Astrocyte (in vitro differentiated cells and primary cell): Measurements from ENCODE around the gene TRAPPC2B. TPM values are rescaled to one million over a fixed set of nuclear protein-coding genes. Genes with fewer than 3 reads are reported as not detected.

Experiments used
- DNase-seq: peaks from one replicate; pipeline ENCODE4 v3.0.0-alpha.2; 2010; ENCODE audit warnings: low read depth
- FAIRE-seq: peaks from 2 replicates; lab custom pipeline; 2011; peaks lifted over from hg19 to GRCh38; lab: Jason Lieb, UNC
- H2AFZ ChIP-seq: 2 replicates; pipeline ENCODE4 v1.6.0; 2012; ENCODE audit warnings: low read depth, low read length, inconsistent platforms
- H3K27ac ChIP-seq: 2 replicates; pipeline ENCODE4 v1.5.1; 2011; ENCODE audit warnings: low read depth, low read length, inconsistent platforms
- H3K27me3 ChIP-seq: 2 replicates; pipeline ENCODE4 v1.6.0; 2011; ENCODE audit warnings: low read length, inconsistent platforms; ENCODE audit not compliant: insufficient read depth
- H3K36me3 ChIP-seq: 2 replicates; pipeline ENCODE4 v1.5.1; 2011; ENCODE audit warnings: low read length, inconsistent platforms; ENCODE audit not compliant: insufficient read depth
- H3K4me1 ChIP-seq: 2 replicates; pipeline ENCODE4 v1.5.1; 2011; ENCODE audit warnings: low read length, inconsistent platforms; ENCODE audit not compliant: insufficient read depth
- H3K4me2 ChIP-seq: 2 replicates; pipeline ENCODE4 v1.6.0; 2012; ENCODE audit warnings: low read length, inconsistent platforms
- H3K4me3 ChIP-seq: 2 replicates; pipeline ENCODE4 v1.5.1; 2011; ENCODE audit warnings: low read depth, mild to moderate bottlenecking, low read length, inconsistent platforms; ENCODE audit not compliant: insufficient read depth
- H3K79me2 ChIP-seq: 2 replicates; pipeline ENCODE4 v1.6.0; 2012; ENCODE audit warnings: mild to moderate bottlenecking, low read length, inconsistent platforms; ENCODE audit not compliant: insufficient read depth
- H3K9ac ChIP-seq: 2 replicates; pipeline ENCODE4 v1.6.0; 2012; ENCODE audit warnings: mild to moderate bottlenecking, low read length, inconsistent platforms
- H3K9me3 ChIP-seq: 2 replicates; pipeline ENCODE4 v1.5.1; 2012; ENCODE audit warnings: low read depth, mild to moderate bottlenecking, low read length, inconsistent platforms; ENCODE audit not compliant: insufficient read depth
- H4K20me1 ChIP-seq: 2 replicates; pipeline ENCODE4 v1.6.0; 2012; ENCODE audit warnings: low read length, inconsistent platforms; ENCODE audit not compliant: insufficient read depth
- H3K27ac Mint-ChIP-seq: one replicate; pipeline ENCODE4 v1.8.0; 2021; ENCODE audit warnings: mild to moderate bottlenecking, mixed read lengths; ENCODE audit not compliant: unreplicated experiment
- H3K27me3 Mint-ChIP-seq: one replicate; pipeline ENCODE4 v1.8.0; 2021; ENCODE audit warnings: low read depth, mixed read lengths; ENCODE audit not compliant: unreplicated experiment
- H3K36me3 Mint-ChIP-seq: one replicate; pipeline ENCODE4 v1.8.0; 2021; ENCODE audit warnings: low read depth, mixed read lengths; ENCODE audit not compliant: unreplicated experiment
- H3K4me1 Mint-ChIP-seq: one replicate; pipeline ENCODE4 v1.8.0; 2021; ENCODE audit warnings: low read depth, mixed read lengths; ENCODE audit not compliant: unreplicated experiment
- H3K4me3 Mint-ChIP-seq: one replicate; pipeline ENCODE4 v1.8.0; 2021; ENCODE audit warnings: mild to moderate bottlenecking, moderate library complexity, mixed read lengths; ENCODE audit not compliant: unreplicated experiment
- H3K9me3 Mint-ChIP-seq: one replicate; pipeline ENCODE4 v1.8.0; 2021; ENCODE audit warnings: mild to moderate bottlenecking, mixed read lengths; ENCODE audit not compliant: unreplicated experiment
- EZH2 ChIP-seq: IDR thresholded peaks from 2 replicates; pipeline ENCODE4 v1.6.1; 2012; ENCODE audit warnings: mild to moderate bottlenecking, low read length, inconsistent platforms; ENCODE audit not compliant: insufficient read depth
- total RNA-seq: library from RNA; stranded (reverse); gene quantifications from 2 replicates; pipeline ENCODE4 v1.2.1, GENCODE V29; 2021
- TF ChIP-seq, protein P1 (sequence below): IDR thresholded peaks from 2 replicates; pipeline ENCODE4 v1.5.1; 2011; ENCODE audit warnings: low read depth, mild to moderate bottlenecking, inconsistent platforms, low read length, moderate library complexity; ENCODE audit not compliant: insufficient read depth

Gene TRAPPC2B
- total RNA-seq, 1 donor from 2014 or later, result 9.2 TPM

DNA sequence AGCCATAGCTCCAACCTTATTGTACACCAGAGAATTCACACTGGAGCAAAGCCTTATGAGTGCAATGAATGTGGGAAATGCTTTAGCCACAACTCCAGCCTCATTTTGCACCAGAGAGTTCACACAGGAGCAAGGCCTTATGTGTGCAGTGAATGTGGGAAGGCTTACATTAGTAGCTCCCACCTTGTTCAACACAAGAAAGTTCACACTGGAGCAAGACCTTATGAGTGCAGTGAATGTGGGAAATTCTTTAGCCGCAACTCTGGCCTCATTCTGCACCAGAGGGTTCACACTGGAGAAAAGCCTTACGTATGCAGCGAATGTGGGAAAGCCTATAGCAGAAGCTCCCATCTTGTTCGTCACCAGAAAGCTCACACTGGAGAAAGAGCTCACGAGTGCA, 5.9 kb upstream of the TRAPPC2B start:
- Histone ChIP-seq H3K9me3 (peaks cover 43% of the 10 kb centered on the region), H3K4me3 (no peak overlapping the region), H4K20me1 (peaks cover 2% of the 10 kb centered on the region), H3K4me2 (no peak overlapping the region), H3K4me1 (no peaks in the 10 kb centered on the region), H3K27ac (no peak overlapping the region), H3K27me3 (no peaks in the 10 kb centered on the region), H3K9ac (no peak overlapping the region), H2AFZ (no peak overlapping the region), H3K79me2 (peaks cover 30% of the 10 kb centered on the region), H3K36me3 (peaks cover 30% of the 10 kb centered on the region)
- Mint-ChIP-seq H3K9me3 (no peaks in the 10 kb centered on the region), H3K27me3 (no peaks in the 10 kb centered on the region), H3K4me3 (no peak overlapping the region), H3K36me3 (peaks cover 36% of the 10 kb centered on the region), H3K4me1 (peaks cover 12% of the 10 kb centered on the region), H3K27ac (no peak overlapping the region)
- DNase-seq, result no peak
- no peak for FAIRE-seq
- TF ChIP-seq, protein P1, sequence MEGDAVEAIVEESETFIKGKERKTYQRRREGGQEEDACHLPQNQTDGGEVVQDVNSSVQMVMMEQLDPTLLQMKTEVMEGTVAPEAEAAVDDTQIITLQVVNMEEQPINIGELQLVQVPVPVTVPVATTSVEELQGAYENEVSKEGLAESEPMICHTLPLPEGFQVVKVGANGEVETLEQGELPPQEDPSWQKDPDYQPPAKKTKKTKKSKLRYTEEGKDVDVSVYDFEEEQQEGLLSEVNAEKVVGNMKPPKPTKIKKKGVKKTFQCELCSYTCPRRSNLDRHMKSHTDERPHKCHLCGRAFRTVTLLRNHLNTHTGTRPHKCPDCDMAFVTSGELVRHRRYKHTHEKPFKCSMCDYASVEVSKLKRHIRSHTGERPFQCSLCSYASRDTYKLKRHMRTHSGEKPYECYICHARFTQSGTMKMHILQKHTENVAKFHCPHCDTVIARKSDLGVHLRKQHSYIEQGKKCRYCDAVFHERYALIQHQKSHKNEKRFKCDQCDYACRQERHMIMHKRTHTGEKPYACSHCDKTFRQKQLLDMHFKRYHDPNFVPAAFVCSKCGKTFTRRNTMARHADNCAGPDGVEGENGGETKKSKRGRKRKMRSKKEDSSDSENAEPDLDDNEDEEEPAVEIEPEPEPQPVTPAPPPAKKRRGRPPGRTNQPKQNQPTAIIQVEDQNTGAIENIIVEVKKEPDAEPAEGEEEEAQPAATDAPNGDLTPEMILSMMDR, result no peak
- TF ChIP-seq EZH2, result no peak

- no peak overlapping the region for H2AFZ ChIP-seq
- H3K4me3 Mint-ChIP-seq, result no peak overlapping the region
- peaks cover 6% of the 10 kb centered on the region for H3K4me1 Mint-ChIP-seq
- TF ChIP-seq, protein P1, result no peak
- TF ChIP-seq EZH2, result no peak
- no peak overlapping the region for H3K27ac Mint-ChIP-seq
- H4K20me1 ChIP-seq, result no peaks in the 10 kb centered on the region
- peaks cover 30% of the 10 kb centered on the region for H3K36me3 ChIP-seq
- peaks cover 43% of the 10 kb centered on the region for H3K9me3 ChIP-seq
- H3K9me3 Mint-ChIP-seq, result no peaks in the 10 kb centered on the region
- peaks cover 36% of the 10 kb centered on the region for H3K36me3 Mint-ChIP-seq
- DNase-seq (no peak), FAIRE-seq (no peak)
- H3K27ac ChIP-seq, result no peak overlapping the region
- no peak overlapping the region for H3K4me3 ChIP-seq
- no peaks in the 10 kb centered on the region for H3K4me1 ChIP-seq
- H3K4me2 ChIP-seq, result no peak overlapping the region
- H3K79me2 ChIP-seq, result peaks cover 22% of the 10 kb centered on the region
- H3K27me3 ChIP-seq, result no peaks in the 10 kb centered on the region
- H3K27me3 Mint-ChIP-seq, result no peaks in the 10 kb centered on the region
- H3K9ac ChIP-seq, result no peak overlapping the region
These were observed 4.1 kb upstream of the TRAPPC2B start for GRCh38 chr19:57359300-57359699.

DNA sequence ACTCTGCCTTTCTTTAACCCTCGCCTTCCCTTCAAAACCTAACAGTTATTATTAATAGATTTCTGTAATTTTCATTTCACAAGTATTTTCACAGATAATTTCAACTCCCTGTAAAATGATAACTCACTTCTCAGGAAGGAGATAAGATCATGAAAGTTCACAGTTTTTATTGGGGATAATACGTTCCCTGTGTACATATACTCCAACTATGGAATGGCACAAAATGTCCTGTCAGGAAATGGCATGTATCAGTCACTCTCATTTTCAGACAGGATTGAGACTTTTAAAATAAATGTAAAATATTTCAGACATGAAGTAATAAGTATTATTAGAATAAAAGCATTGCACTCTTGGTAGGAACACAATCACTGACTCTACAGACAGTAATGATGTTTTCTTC, 932 bp upstream of the TRAPPC2B start:
- DNase-seq, result no peak
- H3K9ac ChIP-seq, result no peak overlapping the region
- Mint-ChIP-seq H3K4me3 (peak overlapping the region; percentile 95), H3K4me1 (peaks cover 6% of the 10 kb centered on the region), H3K27me3 (no peaks in the 10 kb centered on the region), H3K9me3 (no peaks in the 10 kb centered on the region), H3K36me3 (peaks cover 17% of the 10 kb centered on the region), H3K27ac (peak overlapping the region; percentile 91)
- peak overlapping the region; percentile 67 for H3K4me3 ChIP-seq
- no peak for FAIRE-seq
- H3K79me2 ChIP-seq, result peaks cover 16% of the 10 kb centered on the region
- no peaks in the 10 kb centered on the region for H4K20me1 ChIP-seq
- TF ChIP-seq EZH2, result no peak
- TF ChIP-seq, protein P1, result no peak
- no peaks in the 10 kb centered on the region for H3K27me3 ChIP-seq
- H3K4me1 ChIP-seq, result no peaks in the 10 kb centered on the region
- peak overlapping the region; percentile 82 for H3K4me2 ChIP-seq
- H2AFZ ChIP-seq, result peak overlapping the region; percentile 85
- H3K27ac ChIP-seq, result peak overlapping the region; percentile 55
- peaks cover 11% of the 10 kb centered on the region for H3K36me3 ChIP-seq
- peaks cover 17% of the 10 kb centered on the region for H3K9me3 ChIP-seq
